Muscle layer of duodenum (tissue), 2 donors: ENCODE measurements around the gene SLC19A1.
A peak's percentile ranks its signal among the peaks of the same experiment; 100 is the strongest.
"Not testable (repeated sequence)": the region's sequence is repeated elsewhere in the genome, so short reads cannot be mapped to it uniquely, and the experiment has no call there.

Source experiments
- H3K27ac ChIP-seq: one replicate; pipeline ENCODE4 v1.7.0; 2013; ENCODE audit warnings: mild to moderate bottlenecking, low read length
- H3K27me3 ChIP-seq: one replicate; pipeline ENCODE4 v1.7.0; 2013; ENCODE audit warnings: low read depth, mild to moderate bottlenecking, control low read depth, low read length
- H3K36me3 ChIP-seq, 2 donors: one replicate each; pipeline ENCODE4 v1.7.0; 2013; ENCODE audit warnings: low read length in 2 of 2, control low read depth in 1 of 2, mild to moderate bottlenecking in 1 of 2; ENCODE audit not compliant: insufficient read depth in 2 of 2, control insufficient read depth in 1 of 2
- H3K4me1 ChIP-seq, 2 donors: one replicate each; pipeline ENCODE4 v1.7.0; 2013; ENCODE audit warnings: low read length in 2 of 2, mild to moderate bottlenecking in 2 of 2, control low read depth in 1 of 2, moderate library complexity in 1 of 2; ENCODE audit not compliant: insufficient read depth in 2 of 2, control insufficient read depth in 1 of 2
- H3K4me3 ChIP-seq, 2 donors: one replicate each; pipeline ENCODE4 v1.7.0; 2013; ENCODE audit warnings: low read length in 2 of 2, low read depth in 1 of 2, mild to moderate bottlenecking in 1 of 2
- H3K9me3 ChIP-seq, 2 donors: one replicate each; pipeline ENCODE4 v1.7.0; 2013; ENCODE audit warnings: low read length in 2 of 2, control low read depth in 1 of 2, mild to moderate bottlenecking in 1 of 2; ENCODE audit not compliant: control insufficient read depth in 1 of 2
- donor health status: healthy.

Gene SLC19A1

GRCh38 chr21:45575304-45575992 lies 33.2 kb upstream of the SLC19A1 start:
- Histone ChIP-seq H3K9me3 (no peaks in the 10 kb centered on the region), H3K4me3 (no peak overlapping the region), H3K4me1 (peaks cover 0 to 18% of the 10 kb centered on the region in 2 donors), H3K27ac (no peak overlapping the region), H3K36me3 (no peaks in the 10 kb centered on the region), H3K27me3 (no peaks in the 10 kb centered on the region)

GRCh38 chr21:45574691-45575090 lies 32.5 kb upstream of the SLC19A1 start:
- Histone ChIP-seq H3K36me3 (no peaks in the 10 kb centered on the region), H3K4me1 (peaks cover 0 to 18% of the 10 kb centered on the region in 2 donors), H3K27ac (no peak overlapping the region), H3K9me3 (no peaks in the 10 kb centered on the region), H3K4me3 (no peak overlapping the region), H3K27me3 (no peaks in the 10 kb centered on the region)

- no peaks in the 10 kb centered on the region for H3K36me3 ChIP-seq
- peaks cover 0 to 18% of the 10 kb centered on the region in 2 donors for H3K4me1 ChIP-seq
- no peak overlapping the region for H3K27ac ChIP-seq
- H3K9me3 ChIP-seq = no peaks in the 10 kb centered on the region
- H3K4me3 ChIP-seq = no peak overlapping the region
- no peaks in the 10 kb centered on the region for H3K27me3 ChIP-seq
Measured at GRCh38 chr21:45574081-45574501, 31.9 kb upstream of the SLC19A1 start.

- no peaks in the 10 kb centered on the region for H3K9me3 ChIP-seq
- H3K4me1 ChIP-seq = peaks cover 0 to 18% of the 10 kb centered on the region in 2 donors
- no peak overlapping the region for H3K27ac ChIP-seq
- no peaks in the 10 kb centered on the region for H3K27me3 ChIP-seq
- no peaks in the 10 kb centered on the region for H3K36me3 ChIP-seq
- no peak overlapping the region for H3K4me3 ChIP-seq
Measured at GRCh38 chr21:45573452-45574035, 31.3 kb upstream of the SLC19A1 start.

- peak overlapping the region; percentile 31 for H3K27ac ChIP-seq
Measured at GRCh38 chr21:45572783-45573451, 30.7 kb upstream of the SLC19A1 start.

GRCh38 chr21:45572231-45572630 lies 30.0 kb upstream of the SLC19A1 start:
- Histone ChIP-seq H3K27me3 (no peaks in the 10 kb centered on the region), H3K27ac (no peak overlapping the region), H3K36me3 (no peaks in the 10 kb centered on the region), H3K9me3 (no peaks in the 10 kb centered on the region), H3K4me1 (peaks cover 0 to 18% of the 10 kb centered on the region in 2 donors), H3K4me3 (no peak overlapping the region)

More at GRCh38 chr21:45572783-45573451, 30.7 kb upstream of the SLC19A1 start:
- Histone ChIP-seq H3K4me1 (peaks cover 0 to 18% of the 10 kb centered on the region in 2 donors), H3K27me3 (no peaks in the 10 kb centered on the region), H3K9me3 (no peaks in the 10 kb centered on the region), H3K36me3 (no peaks in the 10 kb centered on the region), H3K4me3 (no peak overlapping the region)

- Histone ChIP-seq H3K27me3 (no peaks in the 10 kb centered on the region), H3K4me3 (peak overlapping the region in 1 of 2 donors; percentile 32), H3K9me3 (no peaks in the 10 kb centered on the region), H3K4me1 (peaks cover 0 to 18% of the 10 kb centered on the region in 2 donors), H3K27ac (no peak overlapping the region), H3K36me3 (no peaks in the 10 kb centered on the region)
Measured at GRCh38 chr21:45571641-45572040, 29.4 kb upstream of the SLC19A1 start.

GRCh38 chr21:45570826-45571601 lies 28.8 kb upstream of the SLC19A1 start:
- Histone ChIP-seq H3K4me3 (peak overlapping the region in 1 of 2 donors; percentile 32), H3K27ac (peak overlapping the region; percentile 58), H3K4me1 (peaks cover 0 to 18% of the 10 kb centered on the region in 2 donors), H3K9me3 (no peaks in the 10 kb centered on the region), H3K36me3 (no peaks in the 10 kb centered on the region), H3K27me3 (no peaks in the 10 kb centered on the region)

GRCh38 chr21:45570071-45570470 lies 27.8 kb upstream of the SLC19A1 start:
- no peaks in the 10 kb centered on the region for H3K36me3 ChIP-seq
- H3K4me3 ChIP-seq = no peak overlapping the region
- H3K9me3 ChIP-seq = no peaks in the 10 kb centered on the region
- H3K27ac ChIP-seq = peak overlapping the region; percentile 58
- peaks cover 0 to 18% of the 10 kb centered on the region in 2 donors for H3K4me1 ChIP-seq
- H3K27me3 ChIP-seq = no peaks in the 10 kb centered on the region

GRCh38 chr21:45568383-45568782 lies 26.1 kb upstream of the SLC19A1 start:
- H3K27me3 ChIP-seq = no peaks in the 10 kb centered on the region
- no peak overlapping the region for H3K27ac ChIP-seq
- H3K4me3 ChIP-seq = no peak overlapping the region
- peaks cover 0 to 12% of the 10 kb centered on the region in 2 donors for H3K4me1 ChIP-seq
- no peaks in the 10 kb centered on the region for H3K36me3 ChIP-seq
- H3K9me3 ChIP-seq = no peaks in the 10 kb centered on the region

GRCh38 chr21:45564137-45564536 lies 21.9 kb upstream of the SLC19A1 start:
- not testable (repeated sequence) for H3K27me3 ChIP-seq, H3K9me3 ChIP-seq, H3K4me1 ChIP-seq, H3K36me3 ChIP-seq, H3K27ac ChIP-seq, H3K4me3 ChIP-seq
